Fibroblast of skin of right quadriceps (primary cell): Measurements from ENCODE around the gene UROC1.

Experiments
- DNase-seq: peaks from one replicate; pipeline ENCODE4 v3.0.0-alpha.2; 2013

The UROC1 gene

DNA sequence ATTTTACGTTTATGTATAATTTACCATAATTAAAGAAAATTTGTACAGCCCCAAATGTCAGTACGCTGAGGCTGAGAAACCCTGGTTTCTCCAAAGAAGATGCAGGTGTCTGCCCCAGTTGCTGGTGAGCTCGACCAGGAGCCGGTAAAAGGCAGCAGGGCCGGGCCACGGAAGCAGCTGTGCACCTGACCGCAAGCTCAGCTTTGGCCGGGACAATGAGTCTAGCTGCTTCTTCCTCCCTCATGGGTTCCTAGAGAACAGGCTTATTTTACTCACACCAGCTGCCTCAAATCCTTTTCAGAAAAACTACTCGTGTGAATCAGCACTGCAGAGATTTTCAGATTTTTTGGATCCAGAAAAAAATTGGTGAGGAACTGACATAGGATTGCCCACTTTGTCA is 23.8 kb downstream of the UROC1 start:
- no peak for DNase-seq

DNA sequence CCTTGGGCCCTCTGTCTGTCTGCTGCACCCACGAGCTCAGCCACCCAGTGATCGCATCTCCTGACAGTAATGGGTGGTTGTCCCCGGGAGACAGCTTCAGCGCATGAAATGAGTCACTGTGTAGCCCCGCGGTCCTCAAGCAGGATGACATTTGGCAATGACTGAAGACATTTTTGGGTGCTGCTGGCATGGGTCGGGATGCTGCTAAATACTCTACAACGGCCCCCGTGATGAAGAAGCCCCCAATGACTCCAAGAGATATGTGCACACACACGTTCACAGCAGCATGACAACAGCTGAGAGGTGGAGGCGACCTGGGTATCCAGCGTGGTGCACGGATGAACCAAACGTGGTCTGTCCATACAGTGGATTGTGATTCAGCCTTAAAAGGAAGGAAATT is 24.5 kb downstream of the UROC1 start:
- DNase-seq: no peak

DNA sequence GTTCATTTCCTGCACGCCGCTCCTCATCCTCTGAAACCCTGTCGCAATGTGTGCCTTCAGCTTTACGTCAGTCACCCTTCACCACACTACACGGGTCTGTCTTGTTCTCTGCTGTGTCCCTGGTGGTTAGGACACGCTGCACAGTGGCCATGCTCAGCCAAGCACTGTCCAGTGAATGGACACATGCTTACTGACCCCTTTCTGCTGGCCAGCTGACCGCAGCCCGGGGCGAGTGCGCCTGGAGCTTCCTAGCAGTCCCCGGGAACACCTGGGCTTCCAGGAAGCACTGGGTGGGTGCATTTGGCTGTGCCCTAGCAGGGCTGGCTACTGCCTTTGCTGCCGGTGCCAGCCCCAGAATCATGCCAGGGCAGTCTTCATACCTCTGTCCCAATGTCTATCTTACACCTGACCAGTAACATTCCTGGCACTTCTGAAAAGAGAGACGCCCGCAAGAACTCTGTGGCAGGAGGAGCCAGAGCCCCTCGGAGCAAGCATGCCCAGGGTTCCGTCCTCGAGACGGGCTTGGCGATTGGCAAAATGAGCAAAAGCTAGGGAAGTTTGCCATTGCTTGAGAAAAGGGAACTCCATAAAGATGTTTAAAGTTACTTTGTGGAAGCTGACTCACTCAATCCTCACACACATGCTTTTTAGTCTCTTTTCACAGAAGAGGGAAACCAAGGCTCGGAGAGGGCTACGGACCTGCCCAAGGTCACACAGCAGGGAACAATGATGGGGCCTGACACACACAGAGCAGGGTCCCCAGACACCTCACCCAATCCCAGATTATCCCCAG is 26.2 kb downstream of the UROC1 start:
- DNase-seq: no peak

- DNase-seq: no peak
Observed at GRCh38 chr3:126490619-126491018, 27.0 kb downstream of the UROC1 start.

- no peak for DNase-seq
Observed at GRCh38 chr3:126488886-126489569, 28.5 kb downstream of the UROC1 start.

DNA sequence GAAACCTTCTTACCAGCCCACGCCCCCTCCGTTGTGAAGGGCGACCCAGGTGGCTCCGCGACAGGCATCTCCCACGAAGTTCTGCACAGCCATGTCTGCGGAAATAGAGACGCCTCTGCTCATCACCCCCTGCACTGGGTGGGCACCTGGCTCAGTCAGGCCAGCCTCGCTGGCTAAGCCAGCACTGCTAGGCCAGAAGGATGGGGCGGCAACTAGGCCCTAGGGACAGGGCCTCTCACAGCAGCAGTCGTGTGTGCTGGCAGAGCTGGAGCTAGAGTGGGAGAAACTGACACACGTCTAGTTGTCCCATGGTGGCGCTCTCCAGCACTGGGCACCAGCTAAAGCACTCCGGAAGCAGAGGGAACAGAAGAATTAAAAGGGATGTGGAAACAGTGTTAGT is 29.4 kb downstream of the UROC1 start:
- no peak for DNase-seq

- peak; percentile 10 for DNase-seq
Observed at GRCh38 chr3:126487151-126487771, 30.3 kb downstream of the UROC1 start.

DNA sequence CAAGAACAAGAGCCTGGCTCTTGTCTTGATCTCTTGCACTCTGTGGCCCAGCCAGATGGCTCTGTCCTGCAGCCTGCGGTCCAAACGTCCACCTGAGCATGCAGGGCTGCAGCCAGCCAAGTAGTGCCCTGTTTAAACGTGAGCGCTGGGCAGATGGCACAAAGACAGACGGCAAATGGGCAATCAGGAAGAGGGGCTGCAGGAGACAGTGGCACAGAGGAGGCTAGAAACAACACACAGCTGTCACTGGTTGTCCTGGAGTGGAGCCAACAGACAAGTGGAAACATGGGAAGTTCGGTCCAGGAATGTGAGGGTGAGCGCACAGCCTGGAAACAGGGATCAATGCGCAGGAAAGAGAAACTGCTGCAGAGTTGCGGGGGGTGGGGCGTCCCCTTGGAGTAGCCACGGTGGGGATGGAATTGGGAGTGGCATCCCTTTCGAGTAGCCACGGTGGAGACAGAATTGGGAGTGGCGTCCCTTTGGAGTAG is 31.2 kb downstream of the UROC1 start:
- DNase-seq: peak; percentile 18

GRCh38 chr3:126485956-126486355 is 31.6 kb downstream of the UROC1 start:
- no peak for DNase-seq

GRCh38 chr3:126485176-126485897 is 32.2 kb downstream of the UROC1 start:
- DNase-seq: no peak

GRCh38 chr3:126484662-126485061 is 32.9 kb downstream of the UROC1 start:
- DNase-seq: no peak

- DNase-seq: no peak
Observed at GRCh38 chr3:126484148-126484547, 33.4 kb downstream of the UROC1 start.

DNA sequence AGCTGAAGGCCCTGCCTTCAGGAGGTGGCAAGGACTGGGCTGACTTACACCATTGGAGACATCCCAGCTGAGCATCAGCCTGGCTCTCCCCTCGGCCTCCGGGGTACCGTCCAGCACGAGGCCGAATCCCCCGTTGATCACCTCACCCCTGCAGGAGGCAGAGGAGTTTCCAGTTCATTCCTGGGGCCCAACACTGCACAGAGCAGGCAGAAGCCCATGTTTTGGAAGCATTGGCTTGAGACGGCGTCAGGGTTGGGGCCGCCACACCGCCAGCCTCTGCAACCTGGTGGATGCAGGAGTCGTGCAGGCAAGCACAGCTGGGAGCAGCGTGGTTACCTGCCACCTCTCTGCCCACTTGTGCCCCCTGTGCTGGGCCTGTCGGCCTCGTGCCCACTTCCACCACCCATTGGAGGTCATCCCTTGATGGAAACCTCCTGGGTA is 34.2 kb downstream of the UROC1 start:
- no peak for DNase-seq

GRCh38 chr3:126482503-126483255 is 34.9 kb downstream of the UROC1 start:
- DNase-seq: no peak

DNA sequence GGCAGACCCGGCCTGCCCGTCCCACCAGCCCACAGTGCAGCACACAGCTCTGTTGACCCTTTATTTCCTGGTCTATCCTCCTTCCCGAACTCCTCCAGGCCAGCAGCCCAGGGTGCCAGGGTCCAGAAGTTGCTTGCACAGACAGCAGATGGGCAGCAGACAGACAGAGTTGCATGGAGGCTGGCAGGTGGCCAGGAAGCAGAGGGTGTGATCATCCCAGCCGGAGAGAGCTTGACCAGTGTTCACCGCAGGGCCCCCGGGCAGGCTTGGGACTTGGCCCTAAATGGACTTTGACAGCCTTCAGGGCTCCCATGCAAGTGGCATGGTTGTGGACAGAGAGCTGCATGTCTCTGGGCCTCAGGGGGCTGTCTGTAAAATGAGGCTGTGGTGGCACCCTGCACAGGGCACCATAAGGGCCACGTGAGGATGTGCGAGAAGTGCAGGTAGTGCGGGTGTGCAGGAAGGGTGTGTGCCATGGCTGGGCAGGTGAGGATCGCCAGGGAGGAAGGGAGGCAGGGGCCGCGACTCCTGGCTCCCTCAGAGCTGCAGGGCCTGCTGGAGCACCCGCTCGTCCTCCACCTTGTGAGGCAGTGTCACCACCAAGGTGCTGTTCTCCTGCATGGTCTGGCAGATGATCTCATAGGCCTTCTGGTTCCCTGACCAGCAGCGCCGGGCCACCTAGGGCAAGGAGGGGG is 35.6 kb downstream of the UROC1 start:
- DNase-seq: no peak

DNA sequence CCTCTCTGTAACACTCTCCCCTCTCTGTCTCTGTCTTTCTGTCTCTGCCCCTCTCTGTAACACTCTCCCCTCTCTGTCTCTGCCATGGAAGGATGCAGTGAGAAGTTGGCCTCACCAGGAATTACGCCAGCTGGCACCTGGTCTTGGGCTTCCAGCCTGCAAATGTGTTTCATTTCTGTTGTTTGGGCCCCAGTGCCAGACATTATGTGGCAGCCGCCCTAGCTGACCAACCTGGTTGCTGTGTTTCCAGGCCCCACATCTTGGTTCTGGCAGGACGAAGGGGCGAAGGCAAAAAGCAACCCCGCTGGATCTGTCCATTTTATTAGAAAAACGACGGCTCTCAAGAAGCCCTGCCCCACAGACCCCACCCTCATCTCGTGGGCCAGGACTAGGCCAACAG is 36.7 kb downstream of the UROC1 start:
- DNase-seq: no peak

GRCh38 chr3:126480206-126480605 is 37.4 kb downstream of the UROC1 start:
- no peak for DNase-seq

DNA sequence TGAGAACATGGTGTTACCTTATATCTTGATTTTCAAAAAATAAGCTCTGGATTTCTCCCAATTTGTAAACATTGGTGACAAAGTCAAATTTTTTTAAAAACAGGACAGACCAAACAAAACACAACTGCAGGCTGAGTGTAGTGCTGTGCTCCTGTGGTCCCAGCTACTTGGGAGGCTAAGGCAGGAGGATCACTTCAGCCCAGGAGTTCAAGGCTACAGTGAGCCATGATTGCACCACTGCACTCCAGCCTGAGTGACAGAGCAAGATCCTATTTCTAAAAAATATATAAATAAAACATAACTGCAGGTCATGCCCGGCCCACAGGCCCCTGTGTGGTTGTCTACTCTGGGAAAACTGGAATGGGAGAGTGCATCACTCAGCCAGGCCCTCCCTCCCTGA is 37.9 kb downstream of the UROC1 start:
- no peak for DNase-seq

- DNase-seq: no peak
Observed at GRCh38 chr3:126478581-126479310, 38.8 kb downstream of the UROC1 start.

DNA sequence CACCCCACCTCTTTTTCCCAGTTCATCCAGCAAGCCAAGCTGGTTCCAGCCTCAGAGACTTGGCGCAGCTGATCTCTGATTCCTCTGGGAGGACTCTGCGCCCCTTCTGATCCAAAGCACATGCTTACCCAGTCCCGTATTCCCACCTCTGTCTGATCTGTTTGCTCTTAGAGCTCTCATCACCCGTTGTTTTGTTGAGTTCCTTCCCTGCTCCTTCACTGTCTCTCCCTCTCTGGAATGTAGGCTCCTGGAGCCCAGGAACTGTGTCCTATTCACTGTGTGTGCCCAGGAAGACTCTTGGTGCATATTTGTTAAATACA is 40.6 kb downstream of the UROC1 start:
- DNase-seq: no peak
